ENCODE measurements around the gene FOXM1. TPM values are rescaled to one million over a fixed set of nuclear protein-coding genes. Genes with fewer than 3 reads are reported as not detected.

The FOXM1 gene
- total and polyA plus RNA-seq, 3 donors from 2014 or later, result 18.1 to 59.7 (median 32.3) TPM

DNA sequence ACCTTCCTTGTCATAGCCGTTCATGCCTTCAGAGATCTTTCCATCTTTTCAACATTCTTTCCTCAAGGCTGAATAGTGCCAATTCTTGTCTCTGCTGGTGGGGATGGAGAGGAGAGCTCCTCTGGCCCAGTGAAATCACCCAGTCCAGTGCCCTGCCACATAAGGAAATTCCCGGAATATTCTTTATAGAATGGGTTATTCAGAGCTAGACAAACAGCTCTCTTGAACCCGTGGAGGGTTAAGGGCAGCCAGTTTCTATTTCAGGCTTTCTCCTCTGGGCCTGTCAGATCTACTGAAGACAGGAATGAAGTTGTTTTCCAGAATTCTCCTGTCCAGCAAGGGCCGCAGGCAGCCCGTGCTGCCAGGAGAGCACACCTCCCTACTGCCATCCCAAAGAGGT, 34.0 kb downstream of the FOXM1 start:
- Histone ChIP-seq H3K27me3 (no peaks in the 10 kb centered on the region), H3K27ac (no peak overlapping the region), H3K4me1 (no peaks in the 10 kb centered on the region), H3K36me3 (ENCODE audit: low read depth, missing control alignments) (no peaks in the 10 kb centered on the region), H3K9me3 (no peaks in the 10 kb centered on the region), H3K4me3 (no peak overlapping the region)
- intact Hi-C loops (cut with DNase I; ENCODE audit: low total_unique reads), result no loop called here
- WGBS, 2 donors, result 83% methylated on average over 5 of the region's 5 CpGs
- DNase-seq, result no peak
- TF ChIP-seq, protein P1, sequence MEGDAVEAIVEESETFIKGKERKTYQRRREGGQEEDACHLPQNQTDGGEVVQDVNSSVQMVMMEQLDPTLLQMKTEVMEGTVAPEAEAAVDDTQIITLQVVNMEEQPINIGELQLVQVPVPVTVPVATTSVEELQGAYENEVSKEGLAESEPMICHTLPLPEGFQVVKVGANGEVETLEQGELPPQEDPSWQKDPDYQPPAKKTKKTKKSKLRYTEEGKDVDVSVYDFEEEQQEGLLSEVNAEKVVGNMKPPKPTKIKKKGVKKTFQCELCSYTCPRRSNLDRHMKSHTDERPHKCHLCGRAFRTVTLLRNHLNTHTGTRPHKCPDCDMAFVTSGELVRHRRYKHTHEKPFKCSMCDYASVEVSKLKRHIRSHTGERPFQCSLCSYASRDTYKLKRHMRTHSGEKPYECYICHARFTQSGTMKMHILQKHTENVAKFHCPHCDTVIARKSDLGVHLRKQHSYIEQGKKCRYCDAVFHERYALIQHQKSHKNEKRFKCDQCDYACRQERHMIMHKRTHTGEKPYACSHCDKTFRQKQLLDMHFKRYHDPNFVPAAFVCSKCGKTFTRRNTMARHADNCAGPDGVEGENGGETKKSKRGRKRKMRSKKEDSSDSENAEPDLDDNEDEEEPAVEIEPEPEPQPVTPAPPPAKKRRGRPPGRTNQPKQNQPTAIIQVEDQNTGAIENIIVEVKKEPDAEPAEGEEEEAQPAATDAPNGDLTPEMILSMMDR (IDR thresholded peaks at IDR 0.05), result no peak
- no peak for TF ChIP-seq POLR2A (IDR thresholded peaks at IDR 0.05)

DNA sequence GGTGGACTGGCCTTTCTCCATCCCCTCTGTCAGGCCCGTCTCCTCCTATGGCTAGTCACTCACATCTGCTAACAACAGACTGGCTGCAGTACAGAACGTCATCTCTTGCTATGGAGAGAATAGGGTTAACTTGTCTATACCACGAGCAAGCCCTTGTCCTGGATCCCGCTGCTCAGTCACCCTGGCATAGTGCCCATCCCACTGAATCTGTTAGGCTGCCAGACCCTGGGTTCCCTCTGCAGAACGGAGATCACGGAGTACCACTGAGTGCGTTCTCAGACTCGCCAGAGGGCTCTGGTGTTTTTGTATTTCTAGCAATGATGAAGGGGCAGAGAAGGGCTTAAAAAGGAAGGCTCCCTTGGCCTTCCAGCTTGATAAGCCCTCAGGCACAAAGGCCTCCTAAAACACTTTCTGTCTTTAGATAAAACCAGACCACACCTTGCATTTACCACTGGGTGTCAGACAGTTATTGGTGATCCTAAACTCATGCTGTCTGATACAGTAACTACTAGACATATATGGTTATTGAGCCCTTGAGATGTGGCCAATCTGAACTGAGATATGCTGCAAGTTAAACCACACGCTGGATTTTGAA, 35.8 kb downstream of the FOXM1 start:
- H3K9me3 ChIP-seq, result no peaks in the 10 kb centered on the region
- H3K4me1 ChIP-seq, result no peaks in the 10 kb centered on the region
- TF ChIP-seq POLR2A (IDR thresholded peaks at IDR 0.05), result no peak
- TF ChIP-seq, protein P1 (IDR thresholded peaks at IDR 0.05), result no peak
- 60 to 61% methylated on average over 7 to 9 of the region's 9 CpGs for WGBS, 2 donors
- H3K36me3 ChIP-seq (ENCODE audit: low read depth, missing control alignments), result no peaks in the 10 kb centered on the region
- H3K27me3 ChIP-seq, result no peaks in the 10 kb centered on the region
- intact Hi-C loops (cut with DNase I; ENCODE audit: low total_unique reads), result no loop called here
- no peak overlapping the region for H3K4me3 ChIP-seq
- DNase-seq, result no peak
- H3K27ac ChIP-seq, result no peak overlapping the region

DNA sequence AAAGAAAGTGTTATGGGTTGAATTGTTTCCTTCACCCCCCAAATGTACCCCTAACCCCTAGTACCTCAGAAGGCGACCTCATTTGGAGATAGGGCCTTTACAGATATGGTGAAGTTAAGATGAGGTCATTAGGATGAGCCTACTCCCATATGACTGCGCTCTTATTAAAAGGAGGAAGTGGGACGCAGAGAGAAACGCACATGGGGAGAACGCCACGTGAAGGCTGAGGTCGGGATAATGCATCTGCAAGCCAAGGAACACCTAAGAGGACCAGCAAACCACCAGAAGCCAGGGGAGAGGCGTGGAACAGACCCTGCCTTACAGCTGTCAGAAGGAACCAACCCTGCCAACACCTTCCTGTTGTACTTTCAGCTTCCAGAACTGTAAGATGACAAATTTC, 40.4 kb downstream of the FOXM1 start:
- intact Hi-C loops (cut with DNase I; ENCODE audit: low total_unique reads), result loop anchor here (10.0 kb wide), 1 partner anchor 98 kb away; no protein-coding TSS in a partner anchor
- Histone ChIP-seq H3K27ac (no peak overlapping the region), H3K4me3 (no peak overlapping the region), H3K36me3 (ENCODE audit: low read depth, missing control alignments) (no peaks in the 10 kb centered on the region), H3K27me3 (no peaks in the 10 kb centered on the region), H3K4me1 (peaks cover 9% of the 10 kb centered on the region), H3K9me3 (no peaks in the 10 kb centered on the region)
- no peak for DNase-seq
- WGBS, 2 donors, result 89 to 91% methylated on average over 8 of the region's 8 CpGs
- no peak for TF ChIP-seq POLR2A (IDR thresholded peaks at IDR 0.05)
- TF ChIP-seq, protein P1 (IDR thresholded peaks at IDR 0.05), result no peak

DNA sequence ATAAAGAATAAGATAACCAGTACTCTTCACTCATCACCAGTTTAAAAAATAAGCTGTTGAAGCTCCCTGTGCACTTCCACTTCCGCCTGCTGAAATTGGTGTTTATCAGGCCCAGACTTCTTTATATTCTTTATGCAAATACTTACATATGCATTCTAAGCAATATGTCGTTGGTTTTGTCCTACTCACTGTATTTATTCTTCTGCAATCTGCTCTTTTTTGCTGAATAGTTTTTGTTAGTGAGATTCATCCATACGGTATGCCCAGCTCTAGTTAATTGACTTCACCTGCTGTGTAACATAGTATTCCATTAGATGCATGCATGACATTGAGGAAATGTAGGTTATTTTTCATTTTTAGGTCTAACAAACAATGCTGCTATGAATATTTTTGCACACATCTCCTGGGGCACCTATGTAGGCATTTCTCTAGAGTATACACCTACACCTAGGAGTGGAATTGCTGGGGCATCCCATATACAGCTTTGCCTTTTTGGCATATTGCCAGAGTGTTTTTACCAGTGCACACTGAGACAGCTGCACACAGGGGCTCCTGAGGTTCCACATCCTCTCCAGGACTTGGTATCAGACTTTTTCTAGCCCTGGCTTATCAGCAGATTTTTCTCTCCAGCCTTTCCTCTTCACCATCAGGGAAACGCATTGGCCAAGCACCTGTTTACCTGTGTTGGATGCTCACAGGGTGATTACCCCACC, 41.1 kb downstream of the FOXM1 start:
- TF ChIP-seq, protein P1 (IDR thresholded peaks at IDR 0.05), result no peak
- no peak for TF ChIP-seq POLR2A (IDR thresholded peaks at IDR 0.05)
- no peaks in the 10 kb centered on the region for H3K27me3 ChIP-seq
- 78 to 79% methylated on average over 4 of the region's 4 CpGs for WGBS, 2 donors
- intact Hi-C loops (cut with DNase I; ENCODE audit: low total_unique reads), result loop anchor here (10.0 kb wide), 1 partner anchor 99 kb away; no protein-coding TSS in a partner anchor
- DNase-seq, result no peak
- peaks cover 9% of the 10 kb centered on the region for H3K4me1 ChIP-seq
- H3K4me3 ChIP-seq, result no peak overlapping the region
- no peak overlapping the region for H3K27ac ChIP-seq
- no peaks in the 10 kb centered on the region for H3K9me3 ChIP-seq
- H3K36me3 ChIP-seq (ENCODE audit: low read depth, missing control alignments), result no peaks in the 10 kb centered on the region

Measured in testis (tissue), 3 donors.